Esophagus muscularis mucosa (tissue), 4 donors: ENCODE results near the gene FAM237B.

Source experiments
- EP300 ChIP-seq: sonication (generic); formaldehyde crosslinking; IDR thresholded peaks from one replicate; pipeline ENCODE4 v1.6.1; 2017; ENCODE audit warnings: antibody characterized with exemption
- POLR2A ChIP-seq: fragments of 450-650 bp; IDR thresholded peaks from one replicate; pipeline ENCODE4 v1.6.1; 2017; ENCODE audit warnings: antibody characterized with exemption, moderate library complexity, mild to moderate bottlenecking, low read depth
- TF ChIP-seq, protein P1 (sequence below), 3 experiments: fragments of 200-600 bp in 2 of 3; fragments of 450-650 bp in 1 of 3; sonication (generic) in 2 of 3; IDR thresholded peaks; one replicate each; pipeline ENCODE4 v1.5.1; 2017 to 2019; ENCODE audit warnings: antibody characterized with exemption in 3 of 3, mild to moderate bottlenecking in 2 of 3, moderate library complexity in 1 of 3

DNA sequence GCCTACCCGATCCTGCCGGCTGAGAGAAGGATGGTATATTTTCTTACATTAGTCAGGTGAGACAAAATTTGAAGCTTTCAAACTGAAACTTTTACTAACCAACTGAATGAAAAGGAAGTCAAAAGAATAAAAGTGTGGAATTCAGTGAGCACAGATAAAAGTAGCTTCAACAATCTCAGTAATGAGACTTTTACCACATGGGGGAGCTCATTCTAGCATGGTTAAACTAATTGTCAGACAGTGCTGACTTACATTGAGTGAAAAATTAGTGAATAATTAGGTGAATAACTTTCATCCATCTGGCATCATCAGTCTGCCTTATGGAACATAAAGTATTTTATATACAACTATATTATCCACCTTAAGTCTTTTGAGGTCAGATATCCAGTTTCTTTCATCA is 8.4 kb downstream of the FAM237B start:
- TF ChIP-seq POLR2A (no peak), EP300 (no peak)
- TF ChIP-seq, protein P1, sequence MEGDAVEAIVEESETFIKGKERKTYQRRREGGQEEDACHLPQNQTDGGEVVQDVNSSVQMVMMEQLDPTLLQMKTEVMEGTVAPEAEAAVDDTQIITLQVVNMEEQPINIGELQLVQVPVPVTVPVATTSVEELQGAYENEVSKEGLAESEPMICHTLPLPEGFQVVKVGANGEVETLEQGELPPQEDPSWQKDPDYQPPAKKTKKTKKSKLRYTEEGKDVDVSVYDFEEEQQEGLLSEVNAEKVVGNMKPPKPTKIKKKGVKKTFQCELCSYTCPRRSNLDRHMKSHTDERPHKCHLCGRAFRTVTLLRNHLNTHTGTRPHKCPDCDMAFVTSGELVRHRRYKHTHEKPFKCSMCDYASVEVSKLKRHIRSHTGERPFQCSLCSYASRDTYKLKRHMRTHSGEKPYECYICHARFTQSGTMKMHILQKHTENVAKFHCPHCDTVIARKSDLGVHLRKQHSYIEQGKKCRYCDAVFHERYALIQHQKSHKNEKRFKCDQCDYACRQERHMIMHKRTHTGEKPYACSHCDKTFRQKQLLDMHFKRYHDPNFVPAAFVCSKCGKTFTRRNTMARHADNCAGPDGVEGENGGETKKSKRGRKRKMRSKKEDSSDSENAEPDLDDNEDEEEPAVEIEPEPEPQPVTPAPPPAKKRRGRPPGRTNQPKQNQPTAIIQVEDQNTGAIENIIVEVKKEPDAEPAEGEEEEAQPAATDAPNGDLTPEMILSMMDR (IDR thresholded peaks at IDR 0.05): peak in 1 of 3 experiments; percentile 12
